HepG2 (cell line): ENCODE measurements around the gene KHK. TPM values are rescaled to one million over a fixed set of nuclear protein-coding genes. Genes with fewer than 3 reads are reported as not detected.

Experiments
- ATAC-seq: fragments of 200-7000 bp; cut with Tn5 transposase; 3 replicates; pipeline ENCODE4 v1.9.1; 2020; ENCODE audit warnings: mild to moderate bottlenecking, moderate library complexity
- BruUV-seq: library from RNA; stranded (reverse); fragments of 400-500 nt; replicated peaks from 2 replicates; lab custom pipeline; 2021; lab: Mats Ljungman, UMichigan
- CTCF ChIA-PET: fragments of 300-600 bp; formaldehyde crosslinking; extraction: SDS; loops from one replicate; lab custom pipeline; 2021; ENCODE audit warnings: low total read pairs, inconsistent platforms, low intra/inter-chr PET ratio; lab: Yijun Ruan, JAX
- POLR2A ChIA-PET: fragments of 350-600 bp; sonication (Branson Sonifier 250); formaldehyde crosslinking; loops from one replicate; lab custom pipeline; 2020; ENCODE audit warnings: antibody characterized with exemption, inconsistent platforms; lab: Yijun Ruan, JAX
- DNase-seq: peaks from one replicate; pipeline ENCODE4 v3.0.0-alpha.2; 2015; ENCODE audit warnings: low spot score
- FAIRE-seq: peaks from 3 replicates; lab custom pipeline; 2011; peaks lifted over from hg19 to GRCh38; lab: Jason Lieb, UNC
- H2AFZ ChIP-seq: one replicate; pipeline ENCODE4 v1.6.1; 2011; ENCODE audit warnings: low read length, inconsistent platforms
- H3K27ac ChIP-seq: fragments of 300-600 bp; 3 replicates; pipeline ENCODE4 v1.8.0; 2011; ENCODE audit warnings: mixed run types, mild to moderate bottlenecking, mixed read lengths, low read length, inconsistent platforms; ENCODE audit not compliant: insufficient read depth; ENCODE audit errors: extremely low read length
- H3K27me3 ChIP-seq, 2 experiments: fragments of 200-600 bp in 1 of 2; 2 replicates in 1 of 2; 3 replicates in 1 of 2; pipeline versions ENCODE4 v1.6.0 to v1.8.0; 2011; ENCODE audit warnings: low read length in 2 of 2, mild to moderate bottlenecking in 2 of 2, moderate library complexity in 2 of 2, inconsistent platforms in 1 of 2; ENCODE audit not compliant: insufficient read depth in 2 of 2, control insufficient read depth in 1 of 2
- H3K36me3 ChIP-seq, 2 experiments: fragments of 200-600 bp in 1 of 2; replicated peaks in 1 of 2; 2 replicates in 1 of 2; 3 replicates in 1 of 2; pipeline versions ENCODE4 v1.5.1 to v1.8.0; 2011; ENCODE audit warnings: low read length in 2 of 2, inconsistent platforms in 1 of 2; ENCODE audit not compliant: insufficient read depth in 2 of 2, control insufficient read depth in 1 of 2
- H3K4me1 ChIP-seq: 2 replicates; pipeline ENCODE4 v1.5.1; 2012; ENCODE audit warnings: low read length, inconsistent platforms; ENCODE audit not compliant: insufficient read depth
- H3K4me2 ChIP-seq: 2 replicates; pipeline ENCODE4 v1.6.0; 2011; ENCODE audit warnings: low read depth, low read length, inconsistent platforms
- H3K4me3 ChIP-seq, 3 experiments: fragments of 200-600 bp in 1 of 3; sonication (generic), shearing (Covaris generic) in 1 of 3; replicated peaks in 1 of 3; 2 replicates each; pipeline ENCODE4 v1.5.1; 2011 to 2016; ENCODE audit warnings: low read length in 3 of 3, inconsistent platforms in 2 of 3, low read depth in 2 of 3, mild to moderate bottlenecking in 2 of 3, control low read depth in 1 of 3, mixed read lengths in 1 of 3; ENCODE audit not compliant: insufficient read depth in 1 of 3
- H3K79me2 ChIP-seq: one replicate; pipeline ENCODE4 v1.6.1; 2011; ENCODE audit warnings: low read length, inconsistent platforms; ENCODE audit not compliant: insufficient read depth
- H3K9ac ChIP-seq: 2 replicates; pipeline ENCODE4 v1.6.0; 2011; ENCODE audit warnings: mild to moderate bottlenecking, low read depth, low read length, inconsistent platforms; ENCODE audit not compliant: insufficient read depth
- H3K9me3 ChIP-seq: 2 replicates; pipeline ENCODE4 v1.5.1; 2012; ENCODE audit warnings: mild to moderate bottlenecking, low read length
- H4K20me1 ChIP-seq: 2 replicates; pipeline ENCODE4 v1.6.0; 2011; ENCODE audit warnings: inconsistent platforms, mild to moderate bottlenecking, low read length, moderate library complexity; ENCODE audit not compliant: insufficient read depth
- ATF1 ChIP-seq: IDR thresholded peaks from 2 replicates; pipeline ENCODE4 v1.6.1; 2016; ENCODE audit warnings: mild to moderate bottlenecking, control low read depth
- ATF6 ChIP-seq: sonication (generic); formaldehyde crosslinking; conservative IDR thresholded peaks from 2 replicates; pipeline ENCODE4 v1.4.0; 2020; ENCODE audit warnings: missing genetic modification reagents
- ELK4 ChIP-seq: sonication (generic); formaldehyde crosslinking; IDR thresholded peaks from 2 replicates; pipeline ENCODE4 v1.9.0; 2021; ENCODE audit warnings: missing genetic modification reagents, borderline replicate concordance
- EP300 ChIP-seq, 3 experiments: sonication (generic) in 1 of 3; formaldehyde crosslinking in 1 of 3; IDR thresholded peaks; 2 replicates each; pipeline versions ENCODE4 v1.5.1 to v1.6.1; 2011 to 2020; ENCODE audit warnings: low read depth in 2 of 3, low read length in 2 of 3, borderline replicate concordance in 1 of 3, improper control_type of control experiment in 1 of 3, mild to moderate bottlenecking in 1 of 3, missing genetic modification reagents in 1 of 3, moderate library complexity in 1 of 3
- ETV6 ChIP-seq: sonication (generic); formaldehyde crosslinking; conservative IDR thresholded peaks from 2 replicates; pipeline ENCODE4 v1.4.0; 2020; ENCODE audit warnings: missing genetic modification reagents
- HMG20B ChIP-seq: conservative IDR thresholded peaks from 2 replicates; pipeline ENCODE4 v1.6.1; 2016; ENCODE audit warnings: missing genetic modification reagents, missing compliant biosample characterization
- HOXA3 ChIP-seq: sonication (generic); formaldehyde crosslinking; IDR thresholded peaks from 2 replicates; pipeline ENCODE4 v1.5.0; 2020; ENCODE audit warnings: missing genetic modification reagents
- MTA1 ChIP-seq: sonication (generic); formaldehyde crosslinking; IDR thresholded peaks from 2 replicates; pipeline ENCODE4 v1.4.0; 2020; ENCODE audit warnings: missing genetic modification reagents, mild to moderate bottlenecking, borderline replicate concordance
- NFKBIZ ChIP-seq: IDR thresholded peaks from 2 replicates; pipeline ENCODE4 v1.6.1; 2018; ENCODE audit warnings: missing genetic modification reagents, missing compliant biosample characterization
- ONECUT2 ChIP-seq: sonication (generic); formaldehyde crosslinking; IDR thresholded peaks from 2 replicates; pipeline ENCODE4 v1.4.0; 2020; ENCODE audit warnings: missing genetic modification reagents
- REPIN1 ChIP-seq: sonication (generic); formaldehyde crosslinking; IDR thresholded peaks from 2 replicates; pipeline ENCODE4 v1.8.0; 2022; ENCODE audit warnings: missing genetic modification reagents, low read depth, mild to moderate bottlenecking, borderline replicate concordance
- SETDB1 ChIP-seq: sonication (generic); formaldehyde crosslinking; IDR thresholded peaks from 2 replicates; pipeline ENCODE4 v1.5.1; 2020; ENCODE audit warnings: missing genetic modification reagents, mild to moderate bottlenecking, borderline replicate concordance
- SMAD1 ChIP-seq: sonication (generic); formaldehyde crosslinking; IDR thresholded peaks from 2 replicates; pipeline ENCODE4 v1.4.0; 2020; ENCODE audit warnings: missing genetic modification reagents, low read depth, mild to moderate bottlenecking, borderline replicate concordance
- SP4 ChIP-seq: sonication (generic); formaldehyde crosslinking; IDR thresholded peaks from 2 replicates; pipeline ENCODE4 v1.8.1; 2023; ENCODE audit warnings: mild to moderate bottlenecking, missing genetic modification reagents
- ZBTB33 ChIP-seq: sonication (generic); formaldehyde crosslinking; IDR thresholded peaks from 2 replicates; pipeline ENCODE4 v1.4.0; 2020; ENCODE audit warnings: missing genetic modification reagents
- ZNF235 ChIP-seq: sonication (generic); formaldehyde crosslinking; IDR thresholded peaks from 2 replicates; pipeline ENCODE4 v1.8.1; 2023; ENCODE audit warnings: mild to moderate bottlenecking, missing genetic modification reagents, borderline replicate concordance
- ZNF274 ChIP-seq: sonication (generic); formaldehyde crosslinking; IDR thresholded peaks from 2 replicates; pipeline ENCODE4 v1.5.1; 2020; ENCODE audit warnings: mild to moderate bottlenecking, missing genetic modification reagents
- ZNF652 ChIP-seq: IDR thresholded peaks from 2 replicates; pipeline ENCODE4 v1.6.1; 2016; ENCODE audit warnings: low read depth, borderline replicate concordance
- WGBS: methylation state at CpG from one replicate; pipeline ENCODE4 v1.1.6; 2017; ENCODE audit warnings: low lambda C conversion rate; 5-methylcytosine and 5-hydroxymethylcytosine counted together
- in situ Hi-C: cut with HindIII; loops from 2 replicates; pipeline ENCODE4 v1.10.0; 2017; ENCODE audit warnings: low pct_unique_long_range_greater_than_20kb; ENCODE audit not compliant: extremely low pct_ligation_motif_present
- intact Hi-C: fragments of 100-400 bp; cut with micrococcal nuclease; formaldehyde crosslinking; loops from one replicate; pipeline ENCODE4 v1.10.0; 2022; ENCODE audit not compliant: unreplicated experiment
- polyA plus RNA-seq, 8 experiments: library from polyadenylated mRNA; depleted of rRNA in 3 of 8; stranded (reverse) in 7 of 8; unstranded in 1 of 8; fragments of >200 nt; fragmentation: Illumina TruSeq in 4 of 8; extraction: Trizol in 4 of 8; gene quantifications; 2 replicates each; pipeline versions ENCODE4 v1.2.1 to v1.2.3, GENCODE V29; 2011 to 2016; ENCODE audit warnings: low read depth in 4 of 8, missing spikeins in 1 of 8, mixed read lengths in 1 of 8; ENCODE audit not compliant: insufficient read depth in 1 of 8
- total RNA-seq, 5 experiments: library from RNA; depleted of rRNA; stranded (reverse); fragments of >200 nt; fragmentation: Illumina TruSeq; extraction: Trizol; gene quantifications; 2 replicates each; pipeline ENCODE4 v1.2.3, GENCODE V29; 2016; ENCODE audit warnings: low read depth in 1 of 5

Gene KHK
- total and polyA plus RNA-seq, 2 of the 13 experiments (the other 11 are each of a cell fraction or from before 2014, with no cell fraction given) = 40.9 to 99.2 TPM

- peaks cover 85% of the 10 kb centered on the region for H3K4me1 ChIP-seq
- H3K4me3 ChIP-seq = peak overlapping the region; percentile 43 to 65 (median 57); a peak in 5 of 6 replicates
- H4K20me1 ChIP-seq = no peaks in the 10 kb centered on the region
- DNase-seq (no peak), FAIRE-seq (no peak), ATAC-seq (peak; percentile 6)
- no peaks in the 10 kb centered on the region for H3K9me3 ChIP-seq
- 64% methylated on average over 11 of the region's 14 CpGs for WGBS
- ChIA-PET POLR2A (interaction anchor here (1.9 to 9.2 kb wide), 4 partner anchors 7 to 27 kb away, joined by 7 to 106 read pairs (median 60); partner anchors contain the start of genes AGBL5 and OST4), CTCF (no interaction called here)
- intact Hi-C loops = loop anchor here (2.0 to 10.0 kb wide), 2 partner anchors 29 to 45 kb away; partner anchors contain the start of genes AGBL5 and TMEM214
- H3K79me2 ChIP-seq = no peaks in the 10 kb centered on the region
- H3K27me3 ChIP-seq = peaks cover 0 to 8% of the 10 kb centered on the region in 2 experiments; a peak in 1 of 5 replicates
- H3K27ac ChIP-seq = peak overlapping the region; percentile 32
- H2AFZ ChIP-seq = no peak overlapping the region
- peak overlapping the region; percentile 52 for H3K9ac ChIP-seq
- H3K4me2 ChIP-seq = peak overlapping the region; percentile 72
- no TSS peak for BruUV-seq
- in situ Hi-C loops = no loop called here
- H3K36me3 ChIP-seq = no peaks in the 10 kb centered on the region
- no peak for TF ChIP-seq SP4 (CRISPR knock-in tag)
- TF ChIP-seq HOXA3 (CRISPR knock-in tag) = peak; percentile 41; the same call in 1 of the 2 replicates
- no peak for TF ChIP-seq ONECUT2 (CRISPR knock-in tag)
- no peak for TF ChIP-seq HMG20B (CRISPR knock-in tag)
- no peak for TF ChIP-seq ZNF652
- TF ChIP-seq NFKBIZ (CRISPR knock-in tag) = no peak
- no peak for TF ChIP-seq ATF6
- no peak for TF ChIP-seq SMAD1
- no peak for TF ChIP-seq MTA1 (CRISPR knock-in tag)
- no peak for TF ChIP-seq ETV6
- no peak for TF ChIP-seq ZNF274 (CRISPR knock-in tag)
- TF ChIP-seq ZNF235 (CRISPR knock-in tag) = 0 out of 2 replicates have a peak, but pooled peaks have one; percentile 69
- no peak for TF ChIP-seq ELK4 (CRISPR knock-in tag)
- TF ChIP-seq ATF1 = no peak
- no peak for TF ChIP-seq REPIN1 (CRISPR knock-in tag)
- TF ChIP-seq SETDB1 = no peak
- TF ChIP-seq ZBTB33 = no peak
- no peak for TF ChIP-seq EP300 (IDR thresholded peaks at IDR 0.05; ENCODE audit: low read depth in 2 of 2, low read length in 2 of 2)
- no peak for TF ChIP-seq EP300 (CRISPR knock-in tag; IDR thresholded peaks at IDR 0.05; ENCODE audit: borderline replicate concordance)
Observed at GRCh38 chr2:27079233-27080139, 7.1 kb upstream of the KHK start.
